GM12864 (cell line): ENCODE measurements around the gene HDAC10.

ENCODE experiments used
- DNase-seq: peaks from one replicate; pipeline ENCODE4 v3.0.0-alpha.2; 2011; ENCODE audit warnings: low read depth
- H3K4me3 ChIP-seq: 2 replicates; pipeline ENCODE4 v1.5.1; 2011; ENCODE audit warnings: mild to moderate bottlenecking, low read depth, low read length, control low read depth
- CTCF ChIP-seq: IDR thresholded peaks from 2 replicates; pipeline ENCODE4 v1.5.1; 2011; ENCODE audit warnings: low read depth, mild to moderate bottlenecking, moderate library complexity, low read length, control low read depth, inconsistent platforms; ENCODE audit errors: missing control alignments

HDAC10 gene

GRCh38 chr22:50249341-50250248 lies 1.5 kb downstream of the HDAC10 start:
- H3K4me3 ChIP-seq: peak overlapping the region; percentile 92
- TF ChIP-seq CTCF: no peak
- DNase-seq: no peak

GRCh38 chr22:50248196-50249081 lies 2.6 kb downstream of the HDAC10 start:
- no peak for TF ChIP-seq CTCF
- H3K4me3 ChIP-seq: no peak overlapping the region
- DNase-seq: no peak

GRCh38 chr22:50247748-50248147 lies 3.3 kb downstream of the HDAC10 start:
- TF ChIP-seq CTCF: no peak

GRCh38 chr22:50246242-50247175 lies 4.6 kb downstream of the HDAC10 start:
- H3K4me3 ChIP-seq: no peak overlapping the region
- no peak for DNase-seq
- TF ChIP-seq CTCF: peak; percentile 40

More at GRCh38 chr22:50247748-50248147, 3.3 kb downstream of the HDAC10 start:
- no peak overlapping the region for H3K4me3 ChIP-seq
- DNase-seq: no peak

- peak overlapping the region; percentile 93 for H3K4me3 ChIP-seq
- no peak for TF ChIP-seq CTCF
- no peak for DNase-seq
Measured at GRCh38 chr22:50245214-50246072, 5.6 kb downstream of the HDAC10 start.
